NCI-H2196 treated with DMSO at 0.1 percent for 48 hours (cell line): ENCODE measurements around the gene TYK2.
"Not testable (repeated sequence)": the region's sequence is repeated elsewhere in the genome, so short reads cannot be mapped to it uniquely, and the experiment has no call there.

Experiments used
- DNase-seq: peaks from one replicate; lab custom pipeline; 2025; ENCODE audit not compliant: unreplicated experiment; lab: John Stamatoyannopoulos, UW

Gene TYK2

GRCh38 chr19:10378124-10378523, 2.2 kb downstream of the TYK2 start:
- DNase-seq, result no peak

GRCh38 chr19:10377140-10377640, 3.2 kb downstream of the TYK2 start:
- DNase-seq, result not testable (repeated sequence)

- no peak for DNase-seq
Measured at GRCh38 chr19:10374931-10375330, 5.4 kb downstream of the TYK2 start.

- DNase-seq, result no peak
Measured at GRCh38 chr19:10372690-10373089, 7.7 kb downstream of the TYK2 start.

GRCh38 chr19:10368101-10368803, 12.1 kb downstream of the TYK2 start:
- DNase-seq, result no peak

GRCh38 chr19:10366950-10367512, 13.3 kb downstream of the TYK2 start:
- not testable (repeated sequence) for DNase-seq

GRCh38 chr19:10365518-10365917, 14.9 kb downstream of the TYK2 start:
- DNase-seq, result no peak

GRCh38 chr19:10364644-10365043, 15.7 kb downstream of the TYK2 start:
- no peak for DNase-seq

GRCh38 chr19:10363789-10364281, 16.5 kb downstream of the TYK2 start:
- DNase-seq, result no peak

GRCh38 chr19:10362259-10362658, 18.1 kb downstream of the TYK2 start:
- DNase-seq, result no peak

- DNase-seq, result no peak
Measured at GRCh38 chr19:10361569-10362011, 18.8 kb downstream of the TYK2 start.

- DNase-seq, result no peak
Measured at GRCh38 chr19:10356431-10356830, 23.9 kb downstream of the TYK2 start.

GRCh38 chr19:10353793-10354391, 26.5 kb downstream of the TYK2 start:
- no peak for DNase-seq

- DNase-seq, result no peak
Measured at GRCh38 chr19:10352764-10353671, 27.4 kb downstream of the TYK2 start.

GRCh38 chr19:10346509-10346908, 33.9 kb downstream of the TYK2 start:
- DNase-seq, result no peak

- DNase-seq, result no peak
Measured at GRCh38 chr19:10344780-10345179, 35.6 kb downstream of the TYK2 start.

- DNase-seq, result no peak
Measured at GRCh38 chr19:10343495-10343894, 36.9 kb downstream of the TYK2 start.

- DNase-seq, result no peak
Measured at GRCh38 chr19:10339977-10340376, 40.4 kb downstream of the TYK2 start.

GRCh38 chr19:10339380-10339960, 40.9 kb downstream of the TYK2 start, which contains the start of gene ICAM3:
ICAM3 (minus strand) TSS chr19:10339624; CDS start chr19:10339614, 10 bp downstream.
- DNase-seq, result no peak

GRCh38 chr19:10338940-10339339, 41.4 kb downstream of the TYK2 start:
- DNase-seq, result no peak
